ENCODE results near the gene SLC22A5.
"Not testable (repeated sequence)": the region's sequence is repeated elsewhere in the genome, so short reads cannot be mapped to it uniquely, and the experiment has no call there.

SLC22A5 gene

GRCh38 chr5:132429463-132430440 is 60.2 kb downstream of the SLC22A5 start:
- no peak for DNase-seq

- DNase-seq = no peak
These were observed 61.2 kb downstream of the SLC22A5 start for GRCh38 chr5:132430746-132431145.

- no peak for DNase-seq
These were observed 62.1 kb downstream of the SLC22A5 start for GRCh38 chr5:132431632-132432031.

GRCh38 chr5:132433141-132433540 is 63.6 kb downstream of the SLC22A5 start:
- no peak for DNase-seq

- DNase-seq = no peak
These were observed 65.1 kb downstream of the SLC22A5 start for GRCh38 chr5:132434416-132435286.

GRCh38 chr5:132435447-132435846 is 65.9 kb downstream of the SLC22A5 start:
- no peak for DNase-seq

GRCh38 chr5:132435886-132436285 is 66.4 kb downstream of the SLC22A5 start:
- no peak for DNase-seq

- no peak for DNase-seq
These were observed 67.4 kb downstream of the SLC22A5 start for GRCh38 chr5:132436936-132437335.

- DNase-seq = no peak
These were observed 68.2 kb downstream of the SLC22A5 start for GRCh38 chr5:132437604-132438266.

- DNase-seq = not testable (repeated sequence)
These were observed 68.7 kb downstream of the SLC22A5 start for GRCh38 chr5:132438267-132438645.

- DNase-seq = no peak
These were observed 69.4 kb downstream of the SLC22A5 start for GRCh38 chr5:132438917-132439316.

GRCh38 chr5:132439521-132440089 is 70.1 kb downstream of the SLC22A5 start:
- no peak for DNase-seq

GRCh38 chr5:132444061-132444460 is 74.6 kb downstream of the SLC22A5 start:
- DNase-seq = no peak

All from NCI-H1694 (cell line).